Rectal smooth muscle tissue (tissue), 1 donor: ENCODE measurements around the gene OSGEPL1.
"Not testable (repeated sequence)": the region's sequence is repeated elsewhere in the genome, so short reads cannot be mapped to it uniquely, and the experiment has no call there.

Experiments used
- H3K27ac ChIP-seq: one replicate; pipeline ENCODE4 v1.7.0; 2013; ENCODE audit warnings: low read depth, low read length, inconsistent platforms
- H3K27me3 ChIP-seq: one replicate; pipeline ENCODE4 v1.7.0; 2013; ENCODE audit warnings: low read length; ENCODE audit not compliant: control insufficient read depth, insufficient read depth
- H3K36me3 ChIP-seq: one replicate; pipeline ENCODE4 v1.7.0; 2013; ENCODE audit warnings: low read length; ENCODE audit not compliant: control insufficient read depth, insufficient read depth
- H3K4me1 ChIP-seq: one replicate; pipeline ENCODE4 v1.7.0; 2013; ENCODE audit warnings: low read length; ENCODE audit not compliant: control insufficient read depth, insufficient read depth
- H3K4me3 ChIP-seq: one replicate; pipeline ENCODE4 v1.7.0; 2013; ENCODE audit warnings: low read length
- H3K9ac ChIP-seq: one replicate; pipeline ENCODE4 v1.7.0; 2013; ENCODE audit warnings: low read length

Gene OSGEPL1

DNA sequence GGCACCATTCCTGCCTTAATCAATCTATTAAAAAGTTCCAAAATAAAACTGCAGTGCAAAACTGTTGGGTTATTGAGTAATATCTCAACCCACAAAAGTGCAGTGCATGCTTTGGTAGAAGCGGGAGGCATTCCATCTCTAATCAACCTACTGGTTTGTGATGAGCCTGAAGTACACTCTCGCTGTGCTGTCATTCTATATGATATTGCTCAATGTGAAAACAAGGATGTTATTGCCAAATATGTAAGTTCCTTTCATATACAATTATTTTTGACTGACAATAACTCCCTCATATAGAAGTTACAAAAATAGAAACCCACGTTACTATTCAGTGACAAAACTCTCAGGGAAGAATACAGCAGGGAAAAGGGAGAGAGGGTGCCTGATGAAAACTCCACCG lies 43.0 kb downstream of the OSGEPL1 start:
- H3K36me3 ChIP-seq: no peaks in the 10 kb centered on the region
- no peak overlapping the region for H3K27ac ChIP-seq
- no peak overlapping the region for H3K9ac ChIP-seq
- no peaks in the 10 kb centered on the region for H3K4me1 ChIP-seq
- no peaks in the 10 kb centered on the region for H3K27me3 ChIP-seq
- no peak overlapping the region for H3K4me3 ChIP-seq

DNA sequence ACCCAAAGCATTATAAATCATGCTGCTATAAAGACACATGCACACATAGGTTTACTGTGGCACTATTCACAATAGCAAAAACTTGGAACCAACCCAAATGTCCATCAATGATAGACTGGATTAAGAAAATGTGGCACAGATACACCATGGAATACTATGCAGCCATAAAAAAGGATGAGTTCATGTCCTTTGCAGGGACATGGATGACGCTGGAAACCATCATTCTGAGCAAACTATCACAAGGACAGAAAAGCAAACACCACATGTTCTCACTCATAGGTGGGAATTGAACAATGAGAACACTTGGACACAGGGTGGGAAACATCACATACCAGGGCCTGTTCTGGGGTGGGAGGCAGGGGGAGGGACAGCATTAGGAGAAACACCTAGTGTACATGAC lies 45.0 kb downstream of the OSGEPL1 start:
- not testable (repeated sequence) for H3K4me3 ChIP-seq, H3K36me3 ChIP-seq, H3K9ac ChIP-seq, H3K27ac ChIP-seq, H3K27me3 ChIP-seq, H3K4me1 ChIP-seq

DNA sequence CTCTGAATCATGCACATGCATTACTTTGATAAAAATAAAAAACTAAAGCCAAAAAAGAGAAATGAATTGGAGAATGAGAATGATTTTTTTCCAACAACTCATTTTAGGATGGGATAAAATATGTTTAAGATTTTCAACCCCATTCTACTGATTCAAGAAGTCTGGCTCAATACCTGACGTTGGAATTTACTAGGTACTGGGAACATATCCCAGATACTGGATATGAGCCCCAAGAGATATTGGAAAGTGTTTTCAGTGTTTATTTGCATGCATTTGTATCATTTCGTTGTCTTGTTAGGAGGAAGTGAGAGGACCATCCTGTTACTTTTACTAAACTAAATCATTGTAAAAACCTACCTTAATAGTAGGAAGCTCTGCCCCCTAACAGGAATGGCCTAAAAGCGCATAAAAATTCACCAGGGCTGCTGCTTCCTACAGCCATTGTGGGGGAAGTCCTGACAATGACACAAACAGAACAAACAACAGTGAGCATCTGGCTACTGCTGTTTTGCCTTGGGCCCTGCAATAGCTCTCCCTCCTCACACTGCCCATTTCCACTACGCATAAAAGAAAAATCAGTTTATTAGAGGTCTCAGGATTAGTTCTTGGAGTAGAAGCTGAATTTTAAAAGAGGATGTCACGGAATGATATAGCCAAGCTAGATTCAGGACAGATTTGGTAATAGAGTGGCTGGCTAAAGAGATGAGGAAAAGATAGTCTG lies 52.9 kb downstream of the OSGEPL1 start:
- Histone ChIP-seq H3K4me1 (no peaks in the 10 kb centered on the region), H3K4me3 (no peak overlapping the region), H3K27ac (no peak overlapping the region), H3K27me3 (no peaks in the 10 kb centered on the region), H3K36me3 (peaks cover 5% of the 10 kb centered on the region), H3K9ac (no peak overlapping the region)

DNA sequence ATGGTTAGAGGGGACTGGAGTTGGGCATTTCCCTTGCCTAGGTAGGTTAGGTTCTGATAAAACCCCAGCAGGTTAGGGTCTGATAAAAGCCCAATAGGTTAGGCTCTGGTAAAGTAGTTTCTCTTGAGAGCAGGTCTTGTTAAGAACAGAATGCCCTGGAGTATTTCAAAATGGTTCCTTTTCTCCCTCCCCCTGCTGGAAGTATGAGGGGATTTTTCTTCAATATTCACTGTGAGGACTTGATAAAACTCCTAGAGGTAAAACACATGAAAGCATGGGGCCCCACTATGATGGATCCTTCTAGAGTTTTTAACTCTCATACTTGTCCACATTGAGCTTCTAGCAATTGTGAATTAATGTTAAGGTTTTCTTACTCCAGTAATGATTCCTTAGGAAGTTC lies 60.5 kb downstream of the OSGEPL1 start:
- H3K9ac ChIP-seq: no peak overlapping the region
- H3K27me3 ChIP-seq: no peaks in the 10 kb centered on the region
- H3K4me3 ChIP-seq: no peak overlapping the region
- H3K27ac ChIP-seq: no peak overlapping the region
- no peaks in the 10 kb centered on the region for H3K36me3 ChIP-seq
- no peaks in the 10 kb centered on the region for H3K4me1 ChIP-seq

DNA sequence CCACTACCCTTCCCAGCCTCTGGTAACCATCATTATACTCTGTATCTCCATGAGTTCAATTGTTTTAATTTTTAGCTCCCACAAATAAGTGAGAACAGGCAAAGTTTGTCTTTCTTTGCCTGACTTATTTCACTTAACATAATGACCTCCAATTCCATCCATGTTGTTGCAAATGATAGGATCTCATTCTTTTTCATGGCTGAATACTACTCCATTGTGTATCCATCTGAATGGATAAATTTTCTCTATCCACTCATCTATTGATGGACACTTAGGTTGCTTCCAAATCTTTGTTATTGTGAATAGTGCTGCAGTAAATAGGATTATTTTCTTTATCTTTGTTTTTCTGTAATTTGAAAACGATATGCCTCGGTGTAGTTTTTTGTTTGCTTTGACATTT lies 61.9 kb downstream of the OSGEPL1 start:
- Histone ChIP-seq H3K27ac (no peak overlapping the region), H3K9ac (no peak overlapping the region), H3K36me3 (no peaks in the 10 kb centered on the region), H3K27me3 (no peaks in the 10 kb centered on the region), H3K4me3 (no peak overlapping the region), H3K4me1 (no peaks in the 10 kb centered on the region)

DNA sequence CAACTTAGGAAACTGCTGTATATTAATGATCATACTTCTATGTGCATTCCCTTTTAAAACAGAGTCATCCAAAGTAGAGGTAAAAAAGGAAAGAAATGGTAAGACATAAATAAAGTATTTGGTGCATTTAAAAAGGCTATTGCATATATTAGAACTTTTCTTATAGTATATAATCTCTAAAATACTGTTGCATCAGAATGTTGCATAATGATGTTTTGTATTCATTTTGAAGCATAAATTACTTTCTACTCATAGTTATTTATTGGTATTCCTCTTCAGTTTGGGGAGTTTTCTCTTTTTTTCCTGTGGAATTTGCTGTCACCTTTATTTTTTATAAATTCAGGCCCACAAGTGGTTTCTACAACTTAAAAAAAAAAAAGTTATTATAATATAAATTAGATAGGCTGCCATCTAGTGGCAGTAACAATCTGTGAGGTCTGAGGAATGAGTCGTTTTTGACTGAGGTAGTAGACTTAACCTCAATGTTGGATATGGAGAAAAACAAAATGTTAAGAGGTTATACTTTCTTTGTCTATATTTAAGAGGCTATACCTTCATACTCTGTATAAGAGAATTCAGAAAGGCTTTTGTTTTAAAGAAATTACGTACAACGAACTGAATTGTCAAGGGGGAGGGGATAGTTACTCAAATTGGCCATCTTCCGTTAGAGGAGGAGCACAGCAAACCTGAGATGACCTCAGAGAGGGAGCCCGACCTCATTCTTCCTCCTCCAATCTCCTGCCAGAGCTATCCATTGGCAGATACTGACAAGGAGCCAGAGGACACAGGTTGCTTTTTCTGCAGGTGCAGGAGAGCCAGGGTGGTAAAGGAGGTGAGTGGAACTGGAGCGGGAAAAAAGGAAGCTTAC lies 64.3 kb downstream of the OSGEPL1 start:
- no peaks in the 10 kb centered on the region for H3K4me1 ChIP-seq
- H3K9ac ChIP-seq: no peak overlapping the region
- no peak overlapping the region for H3K27ac ChIP-seq
- H3K27me3 ChIP-seq: no peaks in the 10 kb centered on the region
- H3K4me3 ChIP-seq: no peak overlapping the region
- no peaks in the 10 kb centered on the region for H3K36me3 ChIP-seq
